Measurements from ENCODE around the gene HCFC1.
A peak's percentile ranks its signal among the peaks of the same experiment; 100 is the strongest.
"Not testable (repeated sequence)": the region's sequence is repeated elsewhere in the genome, so short reads cannot be mapped to it uniquely, and the experiment has no call there.

HCFC1 gene

DNA sequence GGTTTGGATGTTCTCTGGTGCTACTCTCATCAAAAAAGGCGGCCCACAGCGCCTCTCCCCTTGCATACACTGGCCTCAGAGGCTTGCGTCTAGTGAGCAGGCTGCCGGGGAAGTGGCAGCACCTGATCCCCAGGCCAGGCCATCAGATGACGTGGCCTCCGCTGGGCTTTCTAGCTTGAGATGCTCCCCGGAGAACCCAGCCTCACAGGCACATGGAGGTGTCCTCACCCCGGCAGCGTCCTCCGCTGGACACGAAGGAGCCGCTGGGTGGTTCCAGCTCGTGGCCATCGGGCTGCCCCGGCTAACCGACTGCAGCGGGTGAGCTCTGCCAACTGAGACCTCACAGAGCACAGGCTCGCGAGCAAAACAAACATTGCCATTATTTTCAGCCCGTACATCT, 35.3 kb upstream of the HCFC1 start:
- no peak for DNase-seq

DNA sequence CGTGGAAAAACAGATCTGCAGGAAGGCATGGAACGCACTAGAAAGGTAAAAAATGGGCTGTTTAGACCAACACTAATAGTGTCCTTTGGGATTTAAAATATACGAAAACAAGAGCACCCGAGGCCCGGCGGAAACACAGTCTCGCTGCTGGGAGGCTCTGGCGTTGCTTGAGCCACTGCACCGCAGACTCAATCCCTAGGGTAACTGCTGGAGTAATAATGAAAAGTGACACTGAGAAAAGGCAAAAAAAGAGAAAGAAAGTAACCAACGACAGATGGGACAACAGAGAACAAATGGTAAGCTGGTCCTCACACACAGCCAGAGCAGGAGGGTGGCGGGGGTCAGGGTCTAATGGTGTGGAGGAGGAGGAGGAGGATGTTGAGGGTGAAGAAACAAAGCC, 32.7 kb upstream of the HCFC1 start:
- no peak for DNase-seq

DNA sequence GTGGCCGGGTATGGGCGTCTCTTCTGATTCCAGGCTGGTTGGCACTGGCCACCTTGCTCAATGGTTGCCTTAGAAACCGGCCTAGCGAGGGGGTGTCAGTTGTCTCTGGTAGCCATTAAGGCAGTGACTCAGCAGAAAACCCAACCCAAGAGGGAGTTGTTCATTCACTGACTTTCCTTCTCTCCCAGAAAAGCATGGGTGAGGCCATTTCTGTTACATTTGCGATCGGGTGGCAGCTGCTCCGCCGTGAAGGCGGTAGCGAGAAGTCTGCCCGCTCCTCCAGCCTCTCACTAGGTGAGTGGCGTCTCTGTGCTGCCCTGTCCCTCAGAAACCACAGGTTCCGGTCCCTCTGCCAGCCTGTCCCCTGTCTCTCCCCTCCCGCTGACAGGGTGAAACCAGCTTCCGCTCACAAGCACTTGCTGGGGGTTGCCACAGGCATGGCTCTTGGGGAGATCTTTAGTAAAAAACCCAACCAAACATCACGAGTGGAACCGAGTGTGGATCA, 30.6 kb upstream of the HCFC1 start:
- DNase-seq, result peak; percentile 55

DNA sequence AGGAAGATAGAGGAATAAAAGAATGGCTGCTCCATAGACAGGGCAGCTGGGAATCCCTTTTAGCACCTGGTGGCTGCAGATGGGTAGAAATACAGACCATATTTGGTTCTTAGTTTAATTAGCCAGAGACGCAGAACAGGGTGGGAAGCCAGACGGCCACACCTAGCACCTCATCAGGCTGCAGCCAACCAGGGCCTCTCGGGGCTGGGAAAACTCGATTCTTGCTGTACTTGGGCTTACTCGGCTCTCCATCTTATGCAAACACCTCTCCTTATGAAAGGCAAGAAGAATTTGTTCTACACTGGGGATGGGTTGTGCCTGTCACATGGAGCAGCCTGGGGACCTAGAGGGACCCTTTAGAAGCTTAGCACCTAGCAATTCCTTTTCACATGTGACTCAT, 28.4 kb upstream of the HCFC1 start:
- no peak for DNase-seq

DNA sequence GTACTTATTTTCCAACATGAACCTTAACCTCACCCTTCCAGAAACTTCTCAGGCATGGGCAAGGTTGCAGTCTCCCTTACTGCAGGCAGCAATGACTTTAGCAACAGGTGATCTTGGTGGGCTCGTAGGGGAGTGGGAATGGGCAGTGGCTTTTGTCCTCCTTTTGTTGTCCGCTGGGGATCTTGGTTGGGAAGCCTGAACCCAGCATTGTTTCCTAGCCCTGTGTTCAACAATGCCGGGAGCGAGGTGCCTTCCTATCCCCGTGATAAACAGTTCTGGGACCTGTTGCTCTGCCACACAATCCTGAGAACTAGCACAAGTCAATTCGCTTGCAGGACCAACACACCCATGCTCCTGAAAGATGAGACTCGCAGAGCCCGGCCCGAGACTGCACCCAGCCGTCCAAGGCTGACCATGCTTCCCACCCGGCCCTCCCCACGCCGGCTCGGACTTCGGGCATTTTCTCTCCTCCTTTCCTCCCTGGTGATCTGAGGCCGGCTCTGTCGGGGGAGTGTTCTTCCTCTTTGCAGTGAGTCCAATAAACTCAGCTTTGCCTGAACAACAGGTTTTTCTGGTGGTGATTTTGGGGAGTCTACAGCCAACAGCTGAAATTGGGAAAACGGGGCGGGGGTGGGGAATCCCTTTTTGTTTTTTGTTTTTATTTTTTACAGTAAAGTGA, 27.9 kb upstream of the HCFC1 start:
- no peak for DNase-seq

DNA sequence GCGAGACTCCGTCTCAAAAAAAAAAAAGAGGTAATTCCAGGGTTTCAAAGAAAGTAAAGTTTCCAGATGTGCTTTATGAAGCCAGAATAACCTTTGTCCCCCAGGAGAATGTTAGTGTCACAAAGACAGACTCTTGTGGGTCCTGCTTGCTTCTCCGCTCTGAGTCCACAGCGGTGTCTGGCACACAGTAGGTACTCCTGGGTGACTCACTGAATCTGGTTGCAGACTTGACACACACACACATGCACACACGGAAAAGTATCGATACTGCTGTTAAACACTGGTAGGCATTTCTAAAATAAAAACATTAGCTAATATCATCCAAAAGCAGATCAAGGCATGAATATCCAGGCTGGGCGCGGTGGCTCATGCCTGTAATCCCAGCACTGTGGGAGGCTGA, 23.9 kb upstream of the HCFC1 start:
- no peak for DNase-seq

DNA sequence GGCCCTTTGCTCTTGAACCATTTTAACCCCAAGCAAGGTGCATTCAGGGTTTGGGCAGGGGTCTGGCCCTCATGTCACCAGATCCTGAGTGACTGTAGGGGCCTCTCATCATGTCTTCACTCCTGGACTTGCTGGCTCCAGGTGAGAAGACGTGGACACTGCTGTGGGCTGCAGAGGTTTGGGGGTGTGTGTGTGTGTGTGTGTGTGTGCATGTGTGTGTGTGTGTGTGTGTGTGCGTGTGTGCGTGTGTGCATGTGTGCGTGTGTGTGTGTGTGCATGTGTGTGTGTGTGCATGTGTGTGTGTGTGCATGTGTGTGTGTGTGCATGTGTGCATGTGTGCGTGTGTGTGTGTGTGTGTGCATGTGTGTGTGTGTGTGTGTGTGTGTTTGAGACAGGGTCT, 22.8 kb upstream of the HCFC1 start:
- not testable (repeated sequence) for DNase-seq

DNA sequence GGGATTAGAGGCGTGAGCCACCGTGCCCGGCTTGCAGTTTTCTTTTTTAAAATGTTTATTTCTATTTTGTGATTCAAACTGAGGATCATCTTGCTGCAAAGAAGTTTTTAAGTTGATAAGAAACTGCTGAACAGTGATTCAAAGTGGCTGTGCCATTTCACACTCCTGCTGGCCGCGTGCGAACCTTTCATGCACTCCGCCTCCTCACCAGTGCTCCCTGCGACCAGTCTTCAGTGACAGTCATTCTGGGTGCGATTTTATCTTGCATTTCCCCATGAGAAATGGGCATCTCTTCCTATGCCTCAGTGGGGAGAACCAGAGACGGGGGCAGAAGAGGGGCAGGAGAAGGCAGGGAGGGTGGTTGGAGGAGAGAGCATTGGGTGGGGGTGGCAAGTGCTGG, 22.4 kb upstream of the HCFC1 start:
- DNase-seq, result no peak

DNA sequence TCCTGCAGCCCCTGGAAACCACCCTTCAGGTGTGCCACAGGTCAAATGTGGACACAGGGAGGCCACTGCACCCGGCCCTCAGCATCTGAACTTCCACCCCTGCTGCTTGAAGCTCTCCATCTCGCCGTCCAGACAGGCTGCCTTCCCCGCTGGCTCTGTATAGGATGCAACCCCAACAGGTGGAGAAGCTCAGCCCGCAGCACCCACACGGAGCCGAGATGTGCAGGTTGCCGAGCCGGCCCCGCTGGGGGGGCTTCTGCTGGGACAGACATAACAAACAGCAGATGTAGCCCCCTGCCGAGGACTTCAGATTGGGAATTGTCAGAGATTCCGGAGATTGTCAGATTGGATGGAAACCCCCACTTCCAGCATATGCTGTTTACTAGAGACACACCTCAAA, 21.5 kb upstream of the HCFC1 start:
- DNase-seq, result no peak

DNA sequence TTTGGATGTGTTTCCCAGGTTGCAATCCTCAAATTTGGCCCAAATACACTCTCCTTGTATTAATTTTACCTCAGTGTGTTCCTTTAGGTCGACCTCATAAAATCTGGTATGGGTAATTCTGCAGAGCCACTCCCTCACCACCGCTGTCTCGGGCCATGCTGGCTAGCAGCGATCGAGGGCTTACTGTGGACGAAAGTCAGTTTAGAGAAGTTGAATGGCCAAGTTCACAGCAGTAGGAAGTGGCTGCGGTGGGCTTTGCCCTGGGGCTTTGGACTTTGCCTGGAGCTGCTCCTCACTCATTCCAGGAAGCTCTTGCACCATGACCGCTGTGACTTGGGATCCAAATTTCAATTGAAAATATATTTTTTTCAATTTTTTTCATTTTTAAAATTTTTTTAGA, 20.6 kb upstream of the HCFC1 start:
- no peak for DNase-seq

DNA sequence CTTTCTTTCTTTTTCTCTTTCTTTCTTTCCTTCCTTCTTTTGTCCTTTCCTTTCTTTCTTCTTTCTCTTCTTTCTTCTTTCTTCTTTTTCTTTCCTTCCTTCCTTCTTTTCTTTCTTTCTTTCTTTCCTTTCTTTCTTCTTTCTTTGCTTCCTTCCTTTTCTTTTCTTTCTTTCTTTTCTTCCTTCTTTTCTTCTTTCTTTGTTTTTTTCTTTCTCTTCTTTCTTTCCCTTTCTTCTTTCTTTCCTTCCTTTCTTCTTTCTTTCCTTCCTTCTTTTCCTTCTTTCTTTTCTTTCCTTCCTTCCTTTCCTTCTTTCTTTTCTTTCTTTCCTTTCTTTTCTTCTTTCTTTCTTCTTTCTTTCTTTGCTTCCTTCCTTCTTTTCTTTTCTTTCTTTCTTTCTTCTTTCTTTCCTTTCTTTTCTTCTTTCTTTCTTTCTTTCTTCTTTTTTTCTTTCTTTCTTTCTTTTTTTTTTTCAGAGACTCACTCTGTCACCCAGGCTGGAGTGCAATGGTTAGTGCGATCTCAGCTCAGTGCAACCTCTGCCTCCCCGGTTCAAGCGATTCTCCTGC, 19.5 kb upstream of the HCFC1 start:
- no peak for DNase-seq

DNA sequence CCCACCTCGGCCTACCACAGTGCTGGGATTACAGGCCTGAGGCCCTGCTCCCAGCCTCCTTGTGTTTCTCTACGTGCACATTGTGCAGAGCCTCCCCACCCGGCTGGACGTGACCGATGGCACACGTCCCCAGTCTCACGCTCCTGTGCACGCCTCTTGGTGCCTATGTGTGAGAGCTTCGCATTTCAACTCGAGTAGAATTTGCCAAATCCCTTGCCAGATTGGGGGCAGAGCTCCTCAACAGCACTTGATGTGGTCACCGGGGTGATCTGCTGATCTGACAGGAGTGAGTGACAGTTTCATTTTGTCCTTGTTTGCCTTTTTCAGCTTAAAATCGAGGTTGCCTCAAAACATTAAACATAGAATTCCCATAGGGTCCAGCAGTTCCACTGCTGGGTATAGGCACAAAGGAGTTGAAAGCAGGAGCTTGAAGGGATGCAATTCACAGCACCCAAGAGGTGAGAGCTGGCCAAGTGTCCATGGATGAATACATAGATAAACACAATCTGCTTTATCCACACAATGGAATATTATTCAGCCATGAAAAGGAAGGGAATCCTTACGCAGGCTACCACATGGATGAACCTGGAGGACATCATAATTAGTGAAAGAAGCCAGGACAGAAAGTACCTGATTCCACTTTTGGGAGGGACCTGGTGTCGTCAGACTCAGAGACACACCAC, 18.5 kb upstream of the HCFC1 start:
- no peak for DNase-seq

DNA sequence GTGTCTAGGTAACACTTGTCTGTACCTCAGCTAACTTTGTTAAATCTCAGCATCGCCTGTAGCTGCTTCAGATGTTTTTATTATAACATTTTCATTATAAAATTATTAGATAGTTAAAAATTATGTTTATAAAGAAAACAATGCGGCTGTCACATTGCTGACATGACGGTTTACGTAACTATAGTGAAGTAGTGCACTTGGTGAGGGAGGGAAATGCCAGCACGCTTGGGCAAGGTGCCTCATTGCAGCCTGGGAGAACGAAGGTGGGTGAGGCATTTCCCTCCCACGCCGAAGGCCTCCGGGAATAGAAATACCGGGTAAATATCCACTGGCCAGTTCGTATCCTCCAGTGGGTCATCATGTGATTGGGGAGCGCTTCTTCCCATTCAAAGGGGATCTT, 16.9 kb upstream of the HCFC1 start:
- DNase-seq, result no peak

DNA sequence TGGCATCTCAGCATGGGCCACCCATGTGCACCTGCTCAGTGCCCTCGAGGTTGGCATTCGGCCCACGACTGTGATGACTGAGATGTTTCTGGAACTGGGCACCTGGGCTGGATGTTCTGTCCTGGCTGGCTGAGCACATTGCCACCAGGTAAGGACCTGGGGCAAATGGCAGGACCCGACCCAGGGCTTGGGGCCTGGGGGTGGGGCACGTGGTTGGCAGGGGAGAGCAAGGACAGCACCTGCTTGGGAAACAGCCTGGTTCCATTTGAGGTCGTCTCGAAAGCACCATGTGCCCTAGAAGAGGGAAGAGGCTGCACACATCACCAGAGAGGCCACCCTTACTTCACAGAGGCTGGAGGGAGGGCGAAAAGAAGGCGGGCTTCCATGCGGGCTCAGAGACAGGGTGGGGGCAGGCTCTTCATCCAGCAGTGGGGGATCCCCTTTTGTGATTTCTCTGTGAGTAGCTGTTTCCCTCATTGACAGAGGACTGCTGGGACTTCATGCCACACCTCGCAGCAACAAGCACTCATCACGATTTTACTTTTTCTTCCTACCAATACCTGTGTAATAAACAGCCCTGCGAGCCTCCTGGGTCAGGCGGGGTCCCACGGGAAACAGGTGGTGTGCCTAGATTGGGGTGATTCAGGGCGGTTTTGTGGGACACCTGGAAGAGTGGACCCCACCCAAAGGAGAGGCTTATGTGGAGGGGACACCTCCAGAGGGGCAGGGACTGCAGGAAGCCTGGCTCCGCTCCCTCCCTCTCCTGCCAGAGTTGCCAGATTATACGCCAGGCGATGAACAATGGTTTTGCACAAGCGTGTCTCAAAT, 12.9 kb upstream of the HCFC1 start:
- DNase-seq, result peak; percentile 59

DNA sequence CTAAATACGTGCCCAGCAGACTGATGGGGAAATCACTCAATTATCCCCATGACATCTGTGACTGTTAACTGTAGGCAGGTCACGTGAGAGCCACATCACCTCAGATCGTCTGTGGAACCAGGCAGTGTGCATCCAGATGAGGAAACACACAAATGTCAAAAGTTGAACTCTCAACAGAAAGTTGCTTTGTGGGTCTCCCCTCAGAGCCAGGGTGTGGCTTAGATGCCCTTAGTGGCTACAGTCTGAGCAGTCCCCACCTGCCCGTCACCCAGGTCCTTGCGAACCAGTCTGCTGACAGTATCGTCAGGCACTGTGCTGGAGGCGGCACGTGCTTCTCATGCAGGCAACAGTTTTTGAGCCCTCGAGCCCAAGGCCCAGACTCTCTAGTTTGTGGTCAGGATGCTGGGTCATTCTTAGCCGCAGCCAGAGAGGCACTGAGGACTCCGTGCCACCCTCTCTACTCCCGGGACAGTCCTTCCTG, 11.7 kb upstream of the HCFC1 start:
- DNase-seq, result peak; percentile 32

DNA sequence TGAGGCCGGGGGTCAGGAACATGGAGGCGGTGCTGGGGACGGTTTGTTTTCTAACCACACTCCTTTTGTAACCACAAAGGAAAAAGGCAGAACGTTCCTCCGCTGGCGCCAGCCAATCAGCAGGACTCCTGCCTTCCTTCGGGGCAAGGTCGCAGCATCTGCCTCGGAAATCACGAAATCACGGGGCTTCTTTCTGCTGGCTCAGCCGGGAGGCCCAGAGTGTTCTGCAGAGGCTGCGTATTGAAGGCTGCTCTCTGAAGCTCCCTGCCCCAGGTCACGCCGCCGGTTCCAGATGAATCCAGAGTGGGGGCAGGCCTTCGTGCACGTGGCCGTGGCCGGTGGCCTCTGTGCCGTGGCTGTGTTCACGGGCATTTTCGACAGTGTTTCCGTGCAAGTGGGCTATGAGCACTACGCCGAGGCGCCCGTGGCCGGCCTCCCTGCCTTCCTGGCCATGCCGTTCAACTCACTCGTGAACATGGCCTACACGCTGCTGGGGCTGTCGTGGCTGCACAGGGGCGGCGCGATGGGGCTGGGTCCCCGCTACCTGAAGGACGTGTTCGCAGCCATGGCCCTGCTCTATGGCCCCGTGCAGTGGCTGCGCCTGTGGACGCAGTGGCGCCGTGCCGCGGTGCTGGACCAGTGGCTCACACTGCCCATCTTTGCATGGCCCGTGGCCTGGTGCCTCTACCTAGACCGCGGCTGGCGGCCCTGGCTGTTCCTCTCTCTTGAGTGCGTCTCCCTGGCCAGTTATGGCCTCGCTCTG, 10.3 kb upstream of the HCFC1 start:
- peak; percentile 77 for DNase-seq

DNA sequence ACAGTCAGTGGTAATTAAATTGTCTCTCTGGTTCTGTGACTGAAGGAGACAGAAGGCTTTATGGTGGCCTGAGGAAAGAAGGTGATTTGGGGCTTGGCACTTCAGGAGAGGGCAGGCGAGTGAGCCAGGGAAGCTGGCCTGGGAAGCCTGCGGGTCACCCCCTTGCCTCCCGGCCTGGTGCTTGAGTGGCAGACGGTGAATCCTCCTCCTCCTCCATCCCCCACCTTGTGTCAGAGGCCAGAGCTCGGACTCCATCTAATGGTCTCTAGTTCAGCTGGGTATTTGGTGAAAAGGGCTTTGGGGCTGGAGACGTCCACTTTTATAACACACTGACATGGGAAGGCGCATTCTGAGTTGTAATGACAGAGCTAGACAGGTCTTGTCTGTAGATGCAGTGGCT, 9.6 kb upstream of the HCFC1 start:
- DNase-seq, result no peak

DNA sequence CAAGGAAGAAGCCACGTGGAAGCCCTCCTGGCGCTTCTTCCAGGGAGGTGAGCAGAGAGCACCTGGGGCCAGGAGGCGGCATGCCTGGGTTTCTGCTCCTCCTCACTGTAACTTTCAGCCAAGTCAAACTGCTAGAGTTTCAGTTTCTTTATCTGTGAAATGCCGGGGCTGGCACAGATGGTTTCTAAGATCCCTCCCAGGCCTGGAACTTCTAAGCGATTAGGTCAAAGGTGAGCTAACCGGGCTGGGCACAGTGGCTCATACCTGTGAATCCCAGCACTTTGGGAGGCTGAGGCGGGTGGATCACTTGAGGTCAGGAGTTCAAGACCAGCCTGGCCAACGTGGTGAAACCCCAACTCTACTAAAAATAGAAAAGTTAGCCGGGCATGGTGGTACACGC, 8.8 kb upstream of the HCFC1 start:
- peak; percentile 35 for DNase-seq

DNA sequence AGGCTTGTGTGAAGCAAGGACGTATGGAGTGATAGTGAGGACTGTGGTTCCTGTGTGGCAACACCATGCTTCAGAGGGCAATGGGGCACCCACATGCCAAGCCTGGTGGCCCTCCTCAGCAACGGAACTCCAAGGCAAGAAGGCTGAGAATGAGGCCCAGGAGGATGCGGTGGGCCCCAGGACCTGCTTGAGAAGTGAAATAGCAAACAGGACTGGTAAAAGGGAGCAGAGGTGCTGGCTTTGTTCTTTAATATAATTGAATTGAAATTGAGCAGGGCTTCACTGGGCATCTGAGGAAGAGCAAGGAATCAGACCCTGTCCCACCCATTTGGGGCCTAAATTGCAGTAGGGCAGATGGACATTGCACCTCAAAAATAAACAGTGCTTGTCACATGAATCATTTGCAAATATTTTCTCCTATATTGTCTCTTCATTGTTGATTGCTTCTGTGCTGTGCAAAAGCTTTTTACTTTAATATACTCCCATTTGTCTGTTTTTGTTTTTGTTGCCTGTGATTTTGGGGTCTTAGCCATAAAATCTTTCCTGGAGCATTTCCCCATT, 3.2 kb upstream of the HCFC1 start:
- no peak for DNase-seq

DNA sequence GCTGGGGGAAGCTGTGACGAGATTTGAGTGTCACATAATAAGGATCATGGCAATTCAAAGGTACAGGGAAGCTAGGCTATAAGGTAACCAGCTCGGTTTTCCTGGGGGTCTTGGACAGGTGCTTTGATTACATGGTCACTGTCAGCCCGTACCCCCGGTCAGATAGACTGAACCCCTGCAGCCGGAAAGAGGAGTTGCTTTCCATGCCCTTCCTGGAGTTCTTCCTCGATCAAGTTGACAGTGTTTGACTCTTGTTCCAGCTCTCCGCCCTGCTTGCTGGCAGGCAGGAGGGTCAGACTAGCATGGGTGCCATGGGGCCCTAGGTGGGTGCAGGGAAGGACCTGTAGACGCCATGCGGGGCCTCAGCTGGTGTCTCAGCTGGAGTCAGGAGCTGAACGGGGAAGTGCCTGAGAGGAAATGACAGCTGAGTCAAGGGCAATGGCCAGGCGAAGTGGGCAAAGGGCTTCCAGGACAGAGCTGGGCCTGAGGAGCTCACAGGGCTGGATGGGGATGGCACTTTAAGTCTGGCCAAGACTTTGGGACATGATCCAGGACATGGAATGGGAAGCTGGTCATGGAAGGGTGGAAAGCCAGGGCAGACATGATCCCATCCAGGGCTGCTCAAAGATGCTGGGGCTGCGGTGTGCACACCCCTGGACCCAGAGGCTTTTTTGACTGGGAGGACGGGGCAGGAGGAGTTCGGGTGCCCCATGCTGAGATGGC, 2.5 kb upstream of the HCFC1 start:
- no peak for DNase-seq

Data from stimulated activated CD8-positive, alpha-beta memory T cell treated with anti-CD3 and anti-CD28 coated beads, Interleukin-4, amount 100 ng/mL, for 48 hours (primary cell).